GM03348 (cell line): ENCODE measurements around the gene TBC1D22A.
"Not testable (repeated sequence)": the region's sequence is repeated elsewhere in the genome, so short reads cannot be mapped to it uniquely, and the experiment has no call there.

Experiments used
- DNase-seq: peaks from one replicate; pipeline ENCODE4 v3.0.0; 2012; ENCODE audit warnings: low spot score

The TBC1D22A gene

DNA sequence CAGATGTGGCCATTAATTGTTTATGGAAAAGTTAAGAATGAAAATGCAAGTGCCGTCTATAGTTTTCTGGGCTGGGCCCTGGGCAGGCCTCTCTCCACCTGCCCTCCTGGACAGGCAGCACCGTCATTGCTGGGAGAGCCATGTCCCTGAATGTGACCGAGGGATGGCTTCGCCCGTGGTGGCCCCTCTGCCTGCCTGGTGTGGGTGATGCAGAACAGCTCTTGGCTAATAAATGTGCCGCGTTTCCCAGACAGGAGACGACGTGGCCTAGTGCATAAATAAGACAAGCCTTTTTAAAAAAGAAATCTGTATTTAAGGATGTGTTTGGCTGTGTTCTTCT lies 407.3 kb downstream of the TBC1D22A start:
- no peak for DNase-seq

DNA sequence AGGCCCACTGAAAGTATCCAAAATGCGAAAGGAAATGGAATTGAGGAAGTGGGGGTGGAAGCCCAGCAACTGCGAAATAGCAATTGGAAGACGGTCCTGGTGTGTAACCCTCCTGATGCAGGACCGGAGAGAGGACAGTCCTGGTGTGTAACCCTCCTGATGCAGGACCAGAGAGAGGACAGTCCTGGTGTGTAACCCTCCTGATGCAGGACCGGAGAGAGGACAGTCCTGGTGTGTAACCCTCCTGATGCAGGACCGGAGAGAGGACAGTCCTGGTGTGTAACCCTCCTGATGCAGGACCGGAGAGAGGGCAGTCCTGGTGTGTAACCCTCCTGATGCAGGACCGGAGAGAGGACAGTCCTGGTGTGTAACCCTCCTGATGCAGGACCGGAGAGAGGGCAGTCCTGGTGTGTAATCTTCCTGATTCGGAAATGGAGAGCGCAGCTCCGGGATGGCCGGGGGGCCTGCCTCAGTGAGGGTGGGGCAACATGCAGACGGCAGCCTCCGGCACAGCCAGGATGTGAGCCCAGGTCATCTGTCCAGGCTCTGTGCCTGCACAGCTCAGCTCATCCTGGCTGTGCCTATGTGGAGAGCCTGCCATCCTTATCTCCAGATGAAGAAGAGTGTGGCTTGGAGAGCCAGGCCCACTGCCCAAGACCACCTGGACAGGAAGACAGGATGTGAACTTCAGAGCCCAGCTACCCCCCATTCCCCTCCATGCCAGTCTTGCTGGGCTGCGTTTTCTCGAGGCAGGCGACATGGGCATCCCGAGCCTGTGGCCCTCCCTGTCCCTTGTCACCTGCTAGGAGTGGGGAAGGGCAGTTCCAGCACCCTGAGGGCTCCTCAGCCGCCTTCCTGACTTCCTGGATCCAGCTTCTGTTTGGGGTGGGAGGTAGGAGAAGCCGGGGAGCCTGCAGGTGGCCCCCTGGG lies 408.3 kb downstream of the TBC1D22A start:
- DNase-seq: not testable (repeated sequence)

DNA sequence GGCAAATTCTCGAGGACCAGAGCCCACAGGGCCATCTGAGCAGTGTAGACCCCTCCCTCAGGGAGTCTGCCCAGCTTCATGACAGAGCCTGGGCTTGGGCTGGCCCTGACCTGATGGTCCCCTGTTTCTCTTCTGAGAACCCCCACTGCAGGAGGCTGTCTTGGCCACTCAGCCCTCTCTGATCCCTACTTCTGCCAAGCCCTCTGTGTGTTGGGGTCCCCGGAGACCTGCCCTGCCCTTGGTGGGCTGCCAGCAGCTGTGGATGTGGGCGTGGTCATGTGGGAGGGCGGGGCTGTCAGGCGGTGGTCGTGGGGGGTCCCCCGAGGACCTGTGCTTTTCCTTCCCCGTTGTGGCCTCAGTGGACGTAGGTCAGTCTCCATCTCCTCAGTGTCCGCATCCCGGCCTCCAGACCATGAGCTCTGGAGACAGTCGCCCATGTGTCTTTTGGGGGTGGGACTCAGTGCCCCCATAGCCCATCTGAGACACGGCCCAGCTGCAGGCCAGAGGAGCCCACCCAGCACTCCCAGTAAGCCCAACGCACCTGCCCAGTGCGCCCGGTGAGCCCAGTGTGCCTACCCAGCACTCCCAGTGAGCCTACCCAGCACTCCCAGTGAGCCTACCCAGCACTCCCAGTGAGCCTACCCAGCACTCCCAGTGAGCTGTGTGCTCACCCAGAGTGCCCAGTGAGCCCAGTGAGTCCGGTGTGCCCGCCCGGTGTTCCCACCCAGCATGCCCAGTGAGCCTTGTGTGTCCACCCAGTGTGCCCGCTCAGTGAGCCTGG lies 409.2 kb downstream of the TBC1D22A start:
- DNase-seq: no peak

DNA sequence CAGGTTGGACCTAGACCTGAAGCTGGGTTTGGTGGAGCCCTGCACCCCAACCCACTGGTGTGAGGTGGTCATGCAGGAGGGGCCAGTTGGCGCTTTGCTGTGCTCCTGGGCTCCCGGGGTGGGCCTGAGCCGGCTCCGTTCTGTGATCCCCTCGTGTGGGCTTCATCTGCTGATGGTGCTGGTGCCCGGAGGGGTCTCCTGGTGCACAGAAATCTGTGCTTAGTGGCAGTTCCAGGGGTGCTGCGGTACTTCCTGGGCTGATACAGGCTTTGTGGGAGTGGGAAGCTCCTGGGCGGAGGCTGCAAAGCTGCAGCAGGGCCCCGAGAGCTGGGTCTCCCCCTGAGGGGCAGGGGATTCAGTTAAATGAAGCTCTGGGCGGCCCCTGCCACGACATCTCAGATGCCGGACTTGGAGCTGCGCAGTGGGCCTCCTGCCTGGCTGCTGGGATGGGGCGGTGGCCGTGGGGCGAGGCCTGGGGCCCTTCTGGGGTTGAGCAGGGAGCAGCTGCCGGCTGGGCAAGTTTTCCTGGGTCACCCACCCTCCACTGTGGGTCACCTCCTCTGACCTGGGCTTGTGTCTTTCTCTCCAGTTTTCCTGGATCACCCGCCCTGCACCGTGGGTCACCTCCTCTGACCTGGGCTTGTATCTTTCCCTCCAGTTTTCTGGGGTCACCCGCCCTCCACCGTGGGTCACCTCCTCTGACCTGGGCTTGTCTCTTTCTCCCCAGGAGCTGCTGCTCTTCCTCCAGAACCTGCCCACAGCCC lies 410.5 kb downstream of the TBC1D22A start:
- no peak for DNase-seq

DNA sequence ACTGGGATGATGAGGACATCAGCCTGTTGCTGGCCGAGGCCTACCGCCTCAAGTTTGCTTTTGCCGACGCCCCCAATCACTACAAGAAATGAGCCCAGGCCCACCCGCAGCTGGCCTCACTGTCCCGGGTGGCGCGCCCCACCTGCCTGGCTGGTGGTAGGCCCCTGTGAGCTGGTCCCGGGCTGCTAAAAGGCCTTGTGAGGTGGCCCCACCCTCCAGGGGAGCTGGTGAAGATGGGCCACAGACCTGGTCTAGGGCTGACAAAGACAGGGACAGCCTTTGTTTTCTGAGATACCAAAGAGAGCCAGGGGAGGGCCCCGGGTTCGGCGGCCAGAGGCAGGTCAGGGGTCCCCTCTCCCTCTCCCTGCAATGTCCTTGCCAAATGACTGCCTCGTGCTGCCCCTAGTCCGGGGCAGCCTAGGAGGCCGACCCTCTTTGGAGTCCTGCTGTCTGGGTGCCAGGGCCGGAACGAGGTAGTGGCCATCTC lies 411.1 kb downstream of the TBC1D22A start:
- DNase-seq: no peak

- no peak for DNase-seq
Observed at GRCh38 chr22:47174096-47174495, 411.6 kb downstream of the TBC1D22A start.

GRCh38 chr22:47174671-47175112 lies 412.2 kb downstream of the TBC1D22A start:
- DNase-seq: no peak

DNA sequence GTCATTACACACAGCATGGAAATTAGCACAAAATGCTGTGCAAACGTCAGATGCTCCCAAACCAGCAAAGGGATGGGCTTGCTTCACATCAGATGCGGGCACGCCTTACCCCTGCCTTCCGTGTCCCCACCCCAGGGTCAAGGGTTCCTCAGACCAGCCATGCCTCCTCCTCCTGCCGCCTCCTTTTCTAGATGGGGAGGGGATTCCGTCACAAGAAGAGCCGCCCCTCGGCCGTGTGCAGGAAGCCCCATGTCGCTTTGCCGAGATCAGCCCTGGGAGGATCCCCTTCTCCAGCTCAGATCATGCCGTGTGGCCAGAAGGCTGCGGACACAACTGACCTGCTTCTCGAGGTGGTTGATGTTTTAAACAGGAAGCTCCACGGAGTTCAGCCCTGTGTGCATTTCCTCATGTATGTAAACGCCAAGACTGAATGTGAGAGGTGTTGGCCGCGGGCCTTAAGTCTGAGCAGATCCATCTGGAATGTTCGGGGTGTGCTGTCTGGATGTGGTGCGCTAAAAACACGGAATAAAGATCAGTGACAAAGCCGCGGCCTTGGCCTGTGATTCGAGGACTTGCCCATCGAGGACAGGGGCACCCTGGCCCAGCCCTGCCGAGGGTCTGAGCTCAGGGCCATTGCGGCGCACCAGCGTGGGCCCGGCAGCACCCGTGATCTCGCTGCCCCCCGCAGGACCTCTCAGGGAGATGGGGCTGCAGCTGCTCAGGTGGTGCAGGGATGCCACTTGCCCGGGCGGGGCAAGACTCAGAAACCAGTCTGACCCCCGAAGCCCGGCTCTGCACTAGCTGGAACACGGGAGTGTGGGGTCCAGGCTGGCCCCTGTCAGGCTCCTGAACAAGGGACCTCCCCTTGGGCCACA lies 412.9 kb downstream of the TBC1D22A start:
- DNase-seq: no peak

DNA sequence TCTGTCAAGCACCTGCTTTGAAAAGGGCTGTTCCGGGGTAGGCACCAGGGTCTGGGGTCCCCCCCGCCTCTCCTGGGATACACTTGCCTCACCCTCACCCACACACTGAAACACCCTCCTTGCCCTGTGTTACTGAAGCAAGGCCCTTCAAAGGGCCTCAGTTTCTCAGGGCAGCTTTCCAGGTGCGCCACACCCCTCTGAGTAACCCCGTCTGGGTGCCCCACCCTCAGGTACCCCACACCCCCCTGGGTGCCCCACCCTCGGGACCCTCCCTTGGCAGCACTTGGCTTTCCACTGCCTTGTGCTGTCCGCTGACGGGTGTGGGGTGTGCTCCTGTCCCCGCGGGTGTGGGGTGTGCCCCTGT lies 413.6 kb downstream of the TBC1D22A start:
- DNase-seq: no peak

- DNase-seq: no peak
Observed at GRCh38 chr22:47176573-47177333, 414.3 kb downstream of the TBC1D22A start.

DNA sequence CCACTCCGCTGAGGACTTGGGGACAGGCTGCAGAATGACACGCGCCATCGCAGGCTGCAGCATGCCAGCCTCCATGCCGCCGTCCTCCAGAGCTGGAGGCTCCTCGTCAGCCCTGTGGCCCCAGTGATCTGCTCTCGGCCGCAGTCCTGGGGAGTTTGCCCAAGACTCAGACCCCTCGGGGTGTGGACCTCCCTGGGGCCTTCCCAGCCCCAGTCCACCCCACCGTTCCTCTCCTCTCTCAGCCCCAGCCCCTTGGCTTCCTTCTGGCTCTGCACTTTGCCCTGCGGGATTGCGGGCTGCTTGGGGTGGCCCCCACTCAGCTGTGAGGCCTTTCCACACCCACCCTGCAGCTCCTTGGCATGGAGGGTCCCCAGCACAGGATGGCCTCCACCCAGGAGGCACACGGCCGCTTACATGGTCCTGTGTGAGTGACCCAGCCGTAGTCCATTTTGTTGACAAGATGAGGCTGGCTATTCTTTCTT lies 414.9 kb downstream of the TBC1D22A start:
- no peak for DNase-seq

- DNase-seq: no peak
Observed at GRCh38 chr22:47178339-47178738, 415.9 kb downstream of the TBC1D22A start.

- DNase-seq: no peak
Observed at GRCh38 chr22:47180796-47181195, 418.3 kb downstream of the TBC1D22A start.

- DNase-seq: no peak
Observed at GRCh38 chr22:47187176-47187957, 424.9 kb downstream of the TBC1D22A start.

DNA sequence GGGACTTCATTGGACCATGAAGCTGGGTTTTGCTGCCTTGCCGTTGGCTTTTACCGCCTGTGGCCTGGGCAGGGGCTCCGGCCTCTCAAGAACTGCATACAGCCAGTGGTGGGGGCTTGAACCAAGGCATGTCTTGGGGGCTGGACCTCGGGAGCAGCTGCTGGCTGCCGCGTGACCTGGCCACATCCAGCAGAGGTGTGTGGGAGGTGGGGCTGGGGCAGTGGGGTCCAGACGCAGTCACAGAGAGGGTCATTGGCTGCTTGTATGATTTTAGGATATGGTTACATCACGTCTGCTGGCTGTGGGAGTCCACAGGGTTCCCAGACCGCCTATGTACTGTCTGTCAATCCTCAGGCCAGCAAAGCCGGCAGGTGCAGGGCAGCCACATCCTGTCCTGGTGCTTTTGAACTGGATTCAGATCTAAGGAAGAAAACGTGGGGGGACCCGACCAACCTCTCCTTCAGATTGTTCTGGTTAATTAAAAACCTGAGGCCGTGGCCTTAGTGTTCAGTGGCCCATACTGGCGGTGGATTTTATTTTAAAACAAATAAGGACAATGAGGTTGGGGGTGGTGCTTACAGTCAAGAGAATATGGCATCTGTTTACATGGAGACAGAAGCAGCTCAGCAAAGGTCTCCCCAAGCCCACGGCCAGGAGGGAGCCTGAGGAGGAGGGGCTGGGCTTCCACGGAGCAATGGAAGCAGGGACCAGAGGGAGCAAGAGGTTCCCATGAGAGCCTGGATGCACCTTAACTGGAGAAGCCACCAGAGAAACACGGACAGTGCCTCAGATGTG lies 426.0 kb downstream of the TBC1D22A start:
- DNase-seq: no peak

GRCh38 chr22:47189056-47189916 lies 426.8 kb downstream of the TBC1D22A start:
- DNase-seq: no peak

- no peak for DNase-seq
Observed at GRCh38 chr22:47190276-47190956, 428.0 kb downstream of the TBC1D22A start.
